ENCODE results near the gene PARVA. TPM values are rescaled to one million over a fixed set of nuclear protein-coding genes. Genes with fewer than 3 reads are reported as not detected.

The PARVA gene
- total RNA-seq, 2 donors from 2014 or later, result 38.4 to 55.1 TPM

GRCh38 chr11:12409621-12410005, 32.2 kb downstream of the PARVA start:
- no peak overlapping the region for H3K4me3 ChIP-seq

GRCh38 chr11:12410006-12410728, 32.8 kb downstream of the PARVA start:
- Histone ChIP-seq H3K36me3 (no peaks in the 10 kb centered on the region), H3K4me1 (replicated peaks) (no peaks in the 10 kb centered on the region), H3K27me3 (replicated peaks; ENCODE audit: insufficient read depth) (no peaks in the 10 kb centered on the region), H3K27ac (peak overlapping the region; percentile 42 to 64), H3K9me3 (no peaks in the 10 kb centered on the region), H3K4me3 (no peak overlapping the region)
- no peak for TF ChIP-seq POLR2A (IDR thresholded peaks at IDR 0.05)
- no peak for TF ChIP-seq CTCF (IDR thresholded peaks at IDR 0.05)
- no peak for TF ChIP-seq POLR2AphosphoS5 (IDR thresholded peaks at IDR 0.05)
- DNase-seq (ENCODE audit: low spot score), result no peak
- intact Hi-C loops (cut with DNase I), result loop anchor here (5.0 kb wide), 3 partner anchors 33 to 262 kb away; partner anchors contain the start of genes PARVA and TEAD1
- WGBS, result 46% methylated on average over 10 of the region's 10 CpGs

More at GRCh38 chr11:12409621-12410005, 32.2 kb downstream of the PARVA start:
- H3K9me3 ChIP-seq, result no peaks in the 10 kb centered on the region
- 47% methylated on average over 3 of the region's 3 CpGs for WGBS
- no peaks in the 10 kb centered on the region for H3K4me1 ChIP-seq (replicated peaks)
- H3K36me3 ChIP-seq, result no peaks in the 10 kb centered on the region
- peak overlapping the region; percentile 42 to 64 for H3K27ac ChIP-seq
- no peak for TF ChIP-seq POLR2A (IDR thresholded peaks at IDR 0.05)
- TF ChIP-seq POLR2AphosphoS5 (IDR thresholded peaks at IDR 0.05), result no peak
- TF ChIP-seq CTCF (IDR thresholded peaks at IDR 0.05), result no peak
- no peaks in the 10 kb centered on the region for H3K27me3 ChIP-seq (replicated peaks; ENCODE audit: insufficient read depth)
- intact Hi-C loops (cut with DNase I), result loop anchor here (5.0 kb wide), 3 partner anchors 32 to 263 kb away; partner anchors contain the start of genes PARVA and TEAD1
- DNase-seq (ENCODE audit: low spot score), result no peak

GRCh38 chr11:12411393-12411792, 34.0 kb downstream of the PARVA start:
- intact Hi-C loops (cut with DNase I), result loop anchor here (5.0 kb wide), 3 partner anchors 34 to 261 kb away; partner anchors contain the start of genes PARVA and TEAD1
- H3K36me3 ChIP-seq, result no peaks in the 10 kb centered on the region
- H3K27me3 ChIP-seq (replicated peaks; ENCODE audit: insufficient read depth), result no peaks in the 10 kb centered on the region
- no peaks in the 10 kb centered on the region for H3K9me3 ChIP-seq
- peak overlapping the region; percentile 42 to 64 for H3K27ac ChIP-seq
- 93% methylated on average over 3 of the region's 3 CpGs for WGBS
- TF ChIP-seq POLR2AphosphoS5 (IDR thresholded peaks at IDR 0.05), result no peak
- TF ChIP-seq CTCF (IDR thresholded peaks at IDR 0.05), result no peak
- no peak for DNase-seq (ENCODE audit: low spot score)
- no peak overlapping the region for H3K4me3 ChIP-seq
- no peaks in the 10 kb centered on the region for H3K4me1 ChIP-seq (replicated peaks)

- intact Hi-C loops (cut with DNase I), result loop anchor here (2.0 to 5.0 kb wide), 4 partner anchors 35 to 485 kb away; partner anchors contain the start of genes PARVA and TEAD1
- H3K4me1 ChIP-seq (replicated peaks), result no peaks in the 10 kb centered on the region
Measured at GRCh38 chr11:12411806-12412727, 34.7 kb downstream of the PARVA start.

More at GRCh38 chr11:12411806-12412727, 34.7 kb downstream of the PARVA start:
- H3K27ac ChIP-seq, result peak overlapping the region; percentile 42 to 64
- TF ChIP-seq POLR2A (IDR thresholded peaks at IDR 0.05) (no peak), POLR2AphosphoS5 (IDR thresholded peaks at IDR 0.05) (peak; percentile 19), CTCF (IDR thresholded peaks at IDR 0.05) (peak; percentile 34 to 70 (median 66))
- 37% methylated on average over 7 of the region's 7 CpGs for WGBS
- DNase-seq (ENCODE audit: low spot score), result no peak
- no peaks in the 10 kb centered on the region for H3K9me3 ChIP-seq
- no peak overlapping the region for H3K4me3 ChIP-seq
- no peaks in the 10 kb centered on the region for H3K36me3 ChIP-seq
- H3K27me3 ChIP-seq (replicated peaks; ENCODE audit: insufficient read depth), result no peaks in the 10 kb centered on the region
